KOPT-K1 (cell line): ENCODE measurements around the gene PIK3R5.
A peak's percentile ranks its signal among the peaks of the same experiment; 100 is the strongest.

Experiments
- H3K27ac ChIP-seq: fragments of 200-600 bp; sonication (generic); 2 replicates; pipeline ENCODE4 v1.5.1; 2016; ENCODE audit warnings: antibody characterized with exemption, mild to moderate bottlenecking, low read depth, low read length; ENCODE audit not compliant: poor library complexity, severe bottlenecking
- H3K36me3 ChIP-seq: fragments of 200-600 bp; sonication (generic); 2 replicates; pipeline ENCODE4 v1.5.1; 2017; ENCODE audit warnings: antibody characterized with exemption, mild to moderate bottlenecking, low read length, moderate library complexity; ENCODE audit not compliant: insufficient read depth
- H3K9me3 ChIP-seq: fragments of 200-600 bp; sonication (generic); 2 replicates; pipeline ENCODE4 v1.5.1; 2017; ENCODE audit warnings: antibody characterized with exemption, low read length, mild to moderate bottlenecking; ENCODE audit not compliant: insufficient read depth, poor library complexity, severe bottlenecking

The PIK3R5 gene

GRCh38 chr17:8964801-8965393, 610 bp downstream of the PIK3R5 start:
- 0 out of 2 replicates have a peak, but pooled peaks cover 5% of the 10 kb centered on the region for H3K36me3 ChIP-seq
- peak overlapping the region; percentile 84 for H3K27ac ChIP-seq
- no peaks in the 10 kb centered on the region for H3K9me3 ChIP-seq

DNA sequence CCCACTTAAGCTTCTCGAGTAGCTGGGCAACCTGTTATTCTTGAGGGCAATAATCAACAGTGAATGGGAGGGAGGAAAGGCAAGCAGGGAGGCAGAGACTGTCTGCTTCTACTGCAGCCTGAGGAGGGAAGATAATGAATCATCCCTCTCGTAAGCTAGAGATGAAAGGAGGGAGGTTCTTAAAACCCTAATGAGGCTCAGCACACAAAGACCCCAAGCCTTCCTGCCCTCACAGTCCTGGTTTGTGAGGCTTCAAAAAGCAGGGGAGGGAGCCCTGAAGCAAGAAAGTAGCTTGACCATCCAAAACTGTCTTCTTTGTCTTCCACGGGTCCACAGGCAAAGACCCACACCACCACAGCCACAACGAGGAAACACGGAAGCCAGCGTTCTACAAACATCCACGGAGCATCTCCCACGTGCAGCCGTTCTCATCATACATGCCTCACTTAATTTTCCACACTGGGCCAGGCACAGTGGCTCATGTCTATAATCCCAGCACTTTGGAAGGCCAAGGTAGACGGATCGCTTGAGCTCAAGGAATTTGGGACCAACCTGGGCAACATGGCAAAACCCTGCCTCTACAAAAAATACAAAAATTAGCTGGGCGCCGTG, 1.8 kb downstream of the PIK3R5 start:
- H3K36me3 ChIP-seq, result 0 out of 2 replicates have a peak, but pooled peaks cover 5% of the 10 kb centered on the region
- peak overlapping the region; percentile 84 for H3K27ac ChIP-seq
- no peaks in the 10 kb centered on the region for H3K9me3 ChIP-seq

DNA sequence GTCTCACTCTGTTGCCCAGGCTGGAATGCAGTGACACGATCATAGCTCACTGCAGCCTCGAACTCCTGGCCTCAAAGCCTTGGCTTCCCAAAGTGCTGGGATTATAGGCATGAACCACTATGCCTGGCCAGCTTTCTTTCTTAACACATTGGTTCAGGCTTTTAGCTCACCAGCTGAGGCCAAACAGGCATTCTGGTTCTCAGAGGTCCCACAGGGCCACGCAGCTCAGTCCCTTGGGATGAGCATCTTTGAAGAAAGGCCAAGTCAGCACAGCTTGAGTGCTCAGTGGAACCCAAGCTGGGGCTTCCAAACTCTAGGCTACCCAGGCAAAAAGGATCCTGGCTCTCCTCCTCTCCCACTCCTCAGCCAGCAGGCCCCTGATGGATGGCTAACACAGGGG, 2.5 kb downstream of the PIK3R5 start:
- H3K9me3 ChIP-seq, result no peaks in the 10 kb centered on the region
- peak overlapping the region; percentile 84 for H3K27ac ChIP-seq
- H3K36me3 ChIP-seq, result 0 out of 2 replicates have a peak, but pooled peaks cover 5% of the 10 kb centered on the region

DNA sequence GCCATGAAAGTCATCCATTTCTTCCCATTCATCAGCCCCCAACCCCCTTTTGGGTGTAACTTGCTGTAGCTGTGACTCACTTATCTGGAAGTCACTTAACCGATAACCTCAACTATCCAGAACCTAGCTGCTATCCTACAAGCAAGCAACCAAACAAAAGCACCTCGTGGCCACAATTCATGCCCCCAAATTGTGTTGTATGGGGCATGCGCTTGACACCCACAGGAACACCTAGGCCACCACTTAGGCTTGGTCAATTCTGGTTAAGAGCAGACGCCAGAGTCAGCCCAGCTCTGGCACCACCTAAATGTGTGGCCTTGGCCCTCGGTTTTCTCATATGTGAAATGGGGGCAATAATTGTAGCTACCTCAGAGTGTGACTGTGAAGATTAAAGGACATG, 3.7 kb downstream of the PIK3R5 start:
- Histone ChIP-seq H3K36me3 (peaks cover 9% of the 10 kb centered on the region; the same call in 1 of the 2 replicates), H3K9me3 (no peaks in the 10 kb centered on the region), H3K27ac (no peak overlapping the region)

DNA sequence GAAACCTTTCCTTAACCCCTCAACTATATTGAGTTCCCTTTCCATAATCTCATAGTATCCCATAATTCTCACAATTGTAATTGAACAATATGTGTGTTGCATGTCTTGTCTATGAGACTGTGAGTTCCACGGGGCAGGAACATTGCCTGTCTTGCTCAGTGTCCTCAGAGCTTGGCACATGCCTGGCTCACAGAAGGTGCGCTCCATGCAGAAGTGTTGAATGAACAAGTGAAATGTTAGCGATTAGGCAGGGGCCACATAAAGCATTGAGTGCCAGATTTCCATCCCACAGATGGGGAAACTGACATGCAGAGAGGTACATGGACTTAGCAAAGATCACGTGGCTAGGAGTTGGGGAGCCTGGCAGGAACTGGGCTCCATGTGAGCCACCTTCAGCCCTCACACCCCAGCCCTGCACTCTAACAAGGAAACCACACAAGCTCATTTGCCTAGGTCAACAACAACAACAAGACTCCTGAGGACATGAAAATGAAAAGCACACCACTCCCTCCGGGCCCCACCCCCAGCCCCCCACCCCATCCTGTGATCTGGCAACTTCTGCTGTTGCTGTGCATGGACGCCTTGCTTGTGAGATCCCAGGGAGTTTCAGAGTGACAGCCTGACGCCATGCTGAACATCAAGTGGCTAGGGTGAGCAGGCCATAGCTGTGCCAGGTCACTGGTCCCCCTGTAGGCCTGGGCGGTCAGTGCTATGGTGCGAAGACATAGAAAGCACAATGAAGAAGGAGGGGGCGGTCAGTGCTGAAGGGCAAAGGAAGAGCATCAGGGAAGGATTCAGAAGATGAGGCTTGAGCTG, 5.0 kb downstream of the PIK3R5 start:
- peak overlapping the region; percentile 20 for H3K27ac ChIP-seq
- H3K9me3 ChIP-seq, result no peaks in the 10 kb centered on the region
- H3K36me3 ChIP-seq, result peaks cover 9% of the 10 kb centered on the region; the same call in 1 of the 2 replicates

DNA sequence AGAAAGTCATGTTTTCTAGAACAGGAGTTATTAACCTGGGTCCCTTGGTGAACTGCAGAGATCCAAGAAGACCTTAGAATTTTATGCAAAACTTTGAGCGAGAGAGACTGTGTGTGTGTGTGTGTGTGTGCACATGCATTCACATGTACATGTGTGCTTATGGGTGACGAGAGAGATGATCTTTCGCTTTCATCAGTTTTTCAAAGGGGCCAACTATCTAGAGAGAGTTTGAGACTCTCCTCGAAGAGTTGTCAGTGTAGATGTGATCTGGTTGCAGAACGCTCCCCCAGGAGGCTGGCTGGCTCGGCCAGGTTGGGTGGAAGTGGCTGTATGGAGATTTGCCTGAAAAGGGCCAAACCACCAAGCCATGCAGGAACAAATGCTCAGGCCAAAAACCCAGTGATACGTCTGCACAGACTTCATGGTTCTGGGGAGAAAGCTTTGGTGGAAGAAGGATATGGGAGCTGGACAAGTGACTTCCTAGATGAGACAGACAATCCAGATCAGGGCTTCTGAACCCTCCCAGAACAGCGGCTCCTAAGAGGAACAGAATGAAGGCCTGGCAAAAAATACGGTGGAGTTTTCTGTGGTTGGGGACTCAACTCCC, 6.1 kb downstream of the PIK3R5 start:
- peaks cover 9% of the 10 kb centered on the region; the same call in 1 of the 2 replicates for H3K36me3 ChIP-seq
- H3K9me3 ChIP-seq, result no peaks in the 10 kb centered on the region
- peak overlapping the region; percentile 54 for H3K27ac ChIP-seq

- peak overlapping the region; percentile 54 for H3K27ac ChIP-seq
- H3K36me3 ChIP-seq, result peaks cover 9% of the 10 kb centered on the region; the same call in 1 of the 2 replicates
- no peaks in the 10 kb centered on the region for H3K9me3 ChIP-seq
Measured at GRCh38 chr17:8957721-8958120, 7.8 kb downstream of the PIK3R5 start.

GRCh38 chr17:8956465-8956902, 9.0 kb downstream of the PIK3R5 start:
- Histone ChIP-seq H3K9me3 (no peaks in the 10 kb centered on the region), H3K36me3 (peaks cover 4% of the 10 kb centered on the region; the same call in 1 of the 2 replicates), H3K27ac (no peak overlapping the region)

- Histone ChIP-seq H3K27ac (peak overlapping the region; percentile 48), H3K9me3 (no peaks in the 10 kb centered on the region), H3K36me3 (peaks cover 11% of the 10 kb centered on the region; the same call in 1 of the 2 replicates)
Measured at GRCh38 chr17:8955021-8955959, 10.2 kb downstream of the PIK3R5 start.

- Histone ChIP-seq H3K9me3 (no peaks in the 10 kb centered on the region), H3K27ac (peak overlapping the region; percentile 48), H3K36me3 (peaks cover 11% of the 10 kb centered on the region; the same call in 1 of the 2 replicates)
Measured at GRCh38 chr17:8954339-8954738, 11.2 kb downstream of the PIK3R5 start.

GRCh38 chr17:8953156-8953885, 12.2 kb downstream of the PIK3R5 start:
- Histone ChIP-seq H3K9me3 (no peaks in the 10 kb centered on the region), H3K36me3 (peaks cover 11% of the 10 kb centered on the region; the same call in 1 of the 2 replicates), H3K27ac (peak overlapping the region; percentile 48)

GRCh38 chr17:8952191-8952590, 13.3 kb downstream of the PIK3R5 start:
- Histone ChIP-seq H3K27ac (no peak overlapping the region), H3K36me3 (peaks cover 8% of the 10 kb centered on the region; the same call in 1 of the 2 replicates), H3K9me3 (no peaks in the 10 kb centered on the region)

GRCh38 chr17:8951206-8951605, 14.3 kb downstream of the PIK3R5 start:
- peaks cover 8% of the 10 kb centered on the region; the same call in 1 of the 2 replicates for H3K36me3 ChIP-seq
- no peak overlapping the region for H3K27ac ChIP-seq
- H3K9me3 ChIP-seq, result no peaks in the 10 kb centered on the region
